ENCODE data around the gene ADNP. TPM values are rescaled to one million over a fixed set of nuclear protein-coding genes. Genes with fewer than 3 reads are reported as not detected.

ADNP gene
- total RNA-seq, 1 experiment from 2014 or later: 106 TPM

DNA sequence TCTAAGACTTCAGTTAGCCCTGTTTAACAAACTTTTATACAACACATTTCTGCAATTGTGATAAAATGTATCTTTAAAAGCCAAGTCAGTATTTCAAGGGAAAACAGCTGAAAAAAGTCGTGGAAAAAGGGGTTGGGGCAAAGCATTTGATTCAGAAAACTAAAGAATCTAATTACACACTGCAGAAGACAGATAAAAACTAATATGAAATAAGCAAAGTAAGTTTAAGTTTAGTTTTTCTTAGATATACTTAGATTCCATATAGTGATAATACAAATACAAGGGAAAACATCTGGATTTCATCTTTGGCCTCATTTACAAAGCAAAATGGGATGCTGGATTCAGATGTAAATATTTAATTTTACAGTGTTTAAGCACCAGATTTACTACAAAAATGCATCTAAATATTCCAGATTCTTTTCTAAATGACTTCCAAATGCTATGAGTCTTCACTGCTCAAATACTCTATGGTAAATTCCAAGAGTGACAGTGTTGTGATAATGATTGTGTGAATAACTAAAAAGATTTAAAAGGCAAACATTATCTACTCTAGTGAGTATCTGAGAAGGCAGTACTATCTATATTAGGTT, 1.5 kb upstream of the ADNP start:
- Mint-ChIP-seq H3K27ac (peak overlapping the region; percentile 61), H3K27me3 (ENCODE audit: low read depth) (no peaks in the 10 kb centered on the region), H3K9me3 (no peaks in the 10 kb centered on the region), H3K4me3 (no peak overlapping the region), H3K36me3 (peaks cover 53% of the 10 kb centered on the region), H3K4me1 (peaks cover 31% of the 10 kb centered on the region)
- ChIA-PET CTCF (interaction anchor here (7.6 kb wide), 1 partner anchor 139 kb away, joined by 127 read pairs; the partner anchor contains the start of gene BCAS4), POLR2A (interaction anchor here (1.7 to 2.1 kb wide), 4 partner anchors 26 to 202 kb away, joined by 4 to 23 read pairs (median 11); partner anchors contain the start of genes BCAS4, DPM1, MOCS3 and PARD6B)
- TF ChIP-seq, protein P1, sequence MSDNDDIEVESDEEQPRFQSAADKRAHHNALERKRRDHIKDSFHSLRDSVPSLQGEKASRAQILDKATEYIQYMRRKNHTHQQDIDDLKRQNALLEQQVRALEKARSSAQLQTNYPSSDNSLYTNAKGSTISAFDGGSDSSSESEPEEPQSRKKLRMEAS (CRISPR knock-in tag; IDR thresholded peaks at IDR 0.05): no peak
- TF ChIP-seq CREM (CRISPR knock-in tag; IDR thresholded peaks at IDR 0.05) (no peak), ERG (CRISPR knock-in tag; IDR thresholded peaks at IDR 0.05) (no peak), OVOL2 (CRISPR knock-in tag; IDR thresholded peaks at IDR 0.05; ENCODE audit: borderline replicate concordance) (no peak), SP1 (CRISPR knock-in tag; conservative IDR thresholded peaks at IDR 0.05) (no peak), GABPB1 (CRISPR knock-in tag; IDR thresholded peaks at IDR 0.05) (no peak), SMAD3 (CRISPR knock-in tag; IDR thresholded peaks at IDR 0.05; ENCODE audit: borderline replicate concordance) (no peak), ZNF138 (CRISPR knock-in tag; conservative IDR thresholded peaks at IDR 0.05) (no peak), ELF4 (CRISPR knock-in tag; IDR thresholded peaks at IDR 0.05; ENCODE audit: low read depth) (no peak), ATF1 (CRISPR knock-in tag; IDR thresholded peaks at IDR 0.05) (no peak), MLX (CRISPR knock-in tag; IDR thresholded peaks at IDR 0.05) (no peak), MXD4 (CRISPR knock-in tag; IDR thresholded peaks at IDR 0.05; ENCODE audit: borderline replicate concordance) (no peak), ZSCAN18 (CRISPR knock-in tag; IDR thresholded peaks at IDR 0.05) (no peak), ZBTB43 (CRISPR knock-in tag; IDR thresholded peaks at IDR 0.05) (no peak), ATF6 (CRISPR knock-in tag; IDR thresholded peaks at IDR 0.05) (no peak)
- DNase-seq (ENCODE audit: low spot score): no peak
- no peak for ATAC-seq

DNA sequence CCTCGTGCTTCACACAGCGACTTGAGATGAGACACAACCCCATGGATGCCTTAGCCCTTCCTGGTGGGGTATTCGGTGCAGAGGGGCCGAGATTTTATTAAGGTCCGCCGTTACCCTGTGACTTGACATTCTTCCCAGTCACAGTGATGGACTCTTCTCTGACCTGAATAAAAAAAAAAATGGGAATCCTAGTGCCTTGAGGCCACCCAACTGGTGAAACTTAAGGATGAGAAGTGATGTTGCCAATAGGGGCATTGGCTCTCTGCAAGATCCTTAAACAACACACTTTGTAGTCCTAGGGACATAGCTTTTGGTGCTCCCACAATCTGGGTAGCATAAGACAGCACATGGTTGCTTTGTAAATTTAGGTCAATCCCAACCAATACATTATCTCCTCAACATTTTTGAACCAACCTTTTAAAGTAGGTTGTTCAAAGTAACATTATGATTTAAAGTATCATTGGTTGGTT, 814 bp upstream of the ADNP start:
- no peak for DNase-seq (ENCODE audit: low spot score)
- CTCF ChIA-PET: interaction anchor here (1.0 to 7.6 kb wide), 12 partner anchors 9 to 871 kb away, joined by 3 to 127 read pairs (median 5); partner anchors contain the start of genes BCAS4, DPM1, MOCS3 and SALL4
- POLR2A ChIA-PET: interaction anchor here (1.2 to 2.1 kb wide), 7 partner anchors 15 to 201 kb away, joined by 3 to 23 read pairs (median 6); partner anchors contain the start of genes BCAS4, DPM1, MOCS3 and PARD6B
- ATAC-seq: no peak
- TF ChIP-seq KAT7 (CRISPR knock-in tag; IDR thresholded peaks at IDR 0.05; ENCODE audit: borderline replicate concordance) (0 out of 2 replicates have a peak, but pooled peaks have one; percentile 60), SMAD4 (CRISPR knock-in tag; IDR thresholded peaks at IDR 0.05) (no peak), ESRRA (CRISPR knock-in tag; IDR thresholded peaks at IDR 0.05; ENCODE audit: borderline replicate concordance) (0 out of 2 replicates have a peak, but pooled peaks have one; percentile 9), RORB (CRISPR knock-in tag; IDR thresholded peaks at IDR 0.05) (peak; percentile 16; the same call in 1 of the 2 replicates), CREB1 (CRISPR knock-in tag; IDR thresholded peaks at IDR 0.05) (0 out of 2 replicates have a peak, but pooled peaks have one; percentile 8), ETV6 (CRISPR knock-in tag; IDR thresholded peaks at IDR 0.05) (no peak), ZNF512 (CRISPR knock-in tag; IDR thresholded peaks at IDR 0.05; ENCODE audit: borderline replicate concordance) (no peak), TEAD1 (CRISPR knock-in tag; IDR thresholded peaks at IDR 0.05) (0 out of 2 replicates have a peak, but pooled peaks have one; percentile 5), NR2C2 (CRISPR knock-in tag; IDR thresholded peaks at IDR 0.05) (0 out of 2 replicates have a peak, but pooled peaks have one; percentile 7)
- TF ChIP-seq, protein P1 (CRISPR knock-in tag; IDR thresholded peaks at IDR 0.05): peak; percentile 8
- Mint-ChIP-seq H3K27ac (peak overlapping the region; percentile 61), H3K4me1 (peaks cover 38% of the 10 kb centered on the region), H3K9me3 (no peaks in the 10 kb centered on the region), H3K36me3 (peaks cover 61% of the 10 kb centered on the region), H3K27me3 (ENCODE audit: low read depth) (no peaks in the 10 kb centered on the region), H3K4me3 (peak overlapping the region; percentile 36)
